AG10803 (cell line): ENCODE results near the gene TCF7L2.
A peak's percentile ranks its signal among the peaks of the same experiment; 100 is the strongest.

ENCODE experiments used
- DNase-seq: peaks from one replicate; pipeline ENCODE4 v3.0.0; 2010; ENCODE audit warnings: low read depth
- H3K4me3 ChIP-seq: 2 replicates; pipeline ENCODE4 v1.5.1; 2011; ENCODE audit warnings: mild to moderate bottlenecking, low read length, control low read depth
- CTCF ChIP-seq: conservative IDR thresholded peaks from 2 replicates; pipeline ENCODE4 v1.5.1; 2011; ENCODE audit warnings: mild to moderate bottlenecking, low read length, control low read depth, inconsistent platforms

TCF7L2 gene

GRCh38 chr10:112945811-112946210 is 4.2 kb upstream of the TCF7L2 start:
- TF ChIP-seq CTCF, result no peak
- no peak overlapping the region for H3K4me3 ChIP-seq
- no peak for DNase-seq

GRCh38 chr10:112946649-112947048 is 3.4 kb upstream of the TCF7L2 start:
- DNase-seq, result no peak
- H3K4me3 ChIP-seq, result no peak overlapping the region
- TF ChIP-seq CTCF, result no peak

- no peak for DNase-seq
- TF ChIP-seq CTCF, result no peak
These were observed 1.9 kb upstream of the TCF7L2 start for GRCh38 chr10:112948196-112948595.

GRCh38 chr10:112949143-112949823 is 764 bp upstream of the TCF7L2 start:
- TF ChIP-seq CTCF, result no peak
- DNase-seq, result no peak
- H3K4me3 ChIP-seq, result peak overlapping the region; percentile 59

More at GRCh38 chr10:112948196-112948595, 1.9 kb upstream of the TCF7L2 start:
- no peak overlapping the region for H3K4me3 ChIP-seq

- peak overlapping the region; percentile 90 for H3K4me3 ChIP-seq
- TF ChIP-seq CTCF, result no peak
- no peak for DNase-seq
These were observed 789 bp downstream of the TCF7L2 start for GRCh38 chr10:112950714-112951358.

GRCh38 chr10:112951359-112952281 is 1.6 kb downstream of the TCF7L2 start:
- TF ChIP-seq CTCF, result no peak
- peak overlapping the region; percentile 90 for H3K4me3 ChIP-seq
- DNase-seq, result peak; percentile 85
